Epithelial cell of prostate (primary cell): ENCODE measurements around the gene AGPAT4.
A peak's percentile ranks its signal among the peaks of the same experiment; 100 is the strongest.
"Not testable (repeated sequence)": the region's sequence is repeated elsewhere in the genome, so short reads cannot be mapped to it uniquely, and the experiment has no call there.

Source experiments
- DNase-seq: peaks from one replicate; pipeline ENCODE4 v3.0.0-alpha.2; 2011; ENCODE audit warnings: low read depth, low spot score
- H3K27ac ChIP-seq: fragments of 450-650 bp; 2 replicates; pipeline ENCODE4 v1.5.1; 2017; ENCODE audit warnings: mild to moderate bottlenecking

The AGPAT4 gene

DNA sequence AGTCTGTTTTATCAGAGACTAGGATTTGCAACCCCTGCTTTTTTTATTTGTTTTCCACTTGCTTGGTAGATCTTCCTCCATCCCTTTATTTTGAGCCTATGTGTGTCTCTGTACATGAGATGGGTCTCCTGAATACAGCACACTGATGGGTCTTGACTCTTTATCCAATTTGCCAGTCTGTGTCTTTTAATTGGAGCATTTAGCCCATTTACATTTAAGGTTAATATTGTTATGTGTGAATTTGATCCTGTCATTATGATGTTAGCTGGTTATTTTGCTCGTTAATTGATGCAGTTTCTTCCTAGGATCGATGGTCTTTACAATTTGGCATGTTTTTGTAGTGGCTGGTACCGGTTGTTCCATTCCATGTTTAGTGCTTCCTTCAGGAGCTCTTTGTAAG lies 97.4 kb downstream of the AGPAT4 start:
- H3K27ac ChIP-seq = not testable (repeated sequence)

GRCh38 chr6:161172769-161173168 lies 101.1 kb downstream of the AGPAT4 start:
- DNase-seq, H3K27ac ChIP-seq: not testable (repeated sequence)

More for the DNA sequence above, 97.4 kb downstream of the AGPAT4 start:
- DNase-seq = not testable (repeated sequence)

- DNase-seq = no peak
- no peak overlapping the region for H3K27ac ChIP-seq
Measured at GRCh38 chr6:161171207-161171606, 102.7 kb downstream of the AGPAT4 start.

GRCh38 chr6:161169696-161170095 lies 104.2 kb downstream of the AGPAT4 start:
- DNase-seq = no peak
- H3K27ac ChIP-seq = peak overlapping the region; percentile 22

- no peak for DNase-seq
- H3K27ac ChIP-seq = peak overlapping the region; percentile 22
Measured at GRCh38 chr6:161169035-161169434, 104.8 kb downstream of the AGPAT4 start.

- peak overlapping the region; percentile 22 for H3K27ac ChIP-seq
- peak; percentile 87 for DNase-seq
Measured at GRCh38 chr6:161168281-161168891, 105.5 kb downstream of the AGPAT4 start.

- no peak for DNase-seq
- no peak overlapping the region for H3K27ac ChIP-seq
Measured at GRCh38 chr6:161166677-161167076, 107.2 kb downstream of the AGPAT4 start.

DNA sequence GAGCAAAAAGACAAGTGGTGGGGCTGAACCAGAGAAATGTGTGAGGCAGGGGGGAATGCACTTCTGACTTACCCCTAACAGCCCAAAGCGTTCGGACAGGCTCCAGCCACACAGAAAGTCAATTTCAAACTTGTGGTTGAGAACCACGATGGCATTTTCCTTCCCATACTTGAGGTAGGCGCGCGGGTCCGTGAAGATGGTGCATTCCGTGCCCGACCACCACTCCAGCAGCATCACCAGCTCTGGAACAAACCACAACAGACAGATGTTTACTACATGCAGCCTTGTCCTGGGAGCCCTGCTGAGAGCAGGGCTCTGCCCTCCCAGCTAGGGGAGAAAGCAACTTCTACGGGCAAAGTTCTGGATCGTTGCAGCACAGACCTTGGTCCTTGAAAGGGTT lies 107.7 kb downstream of the AGPAT4 start:
- DNase-seq = no peak
- no peak overlapping the region for H3K27ac ChIP-seq

DNA sequence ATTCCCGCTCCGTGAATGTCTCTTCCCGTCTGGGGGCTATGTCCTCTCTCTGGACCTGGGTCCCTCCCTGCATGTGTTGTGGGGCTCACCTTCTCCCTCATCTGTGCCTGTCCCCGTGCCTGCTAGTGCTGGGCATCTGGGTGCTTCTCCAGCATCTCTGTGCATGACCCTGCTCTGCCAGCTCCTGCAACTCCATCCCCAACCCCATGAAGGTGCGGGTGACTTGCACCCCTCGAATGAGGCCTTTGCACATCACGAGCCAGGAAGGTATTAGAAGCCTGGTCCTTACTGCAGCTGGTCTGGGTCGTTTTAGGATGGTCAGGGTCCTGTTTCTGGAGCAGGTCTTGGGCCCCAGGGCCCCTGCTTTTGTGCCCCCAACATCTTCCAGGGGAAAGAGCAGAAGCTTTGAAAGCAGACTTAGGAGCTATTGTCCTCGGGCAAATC lies 109.7 kb downstream of the AGPAT4 start:
- no peak overlapping the region for H3K27ac ChIP-seq
- DNase-seq = no peak

GRCh38 chr6:161163466-161164181 lies 110.2 kb downstream of the AGPAT4 start:
- no peak for DNase-seq
- H3K27ac ChIP-seq = no peak overlapping the region

DNA sequence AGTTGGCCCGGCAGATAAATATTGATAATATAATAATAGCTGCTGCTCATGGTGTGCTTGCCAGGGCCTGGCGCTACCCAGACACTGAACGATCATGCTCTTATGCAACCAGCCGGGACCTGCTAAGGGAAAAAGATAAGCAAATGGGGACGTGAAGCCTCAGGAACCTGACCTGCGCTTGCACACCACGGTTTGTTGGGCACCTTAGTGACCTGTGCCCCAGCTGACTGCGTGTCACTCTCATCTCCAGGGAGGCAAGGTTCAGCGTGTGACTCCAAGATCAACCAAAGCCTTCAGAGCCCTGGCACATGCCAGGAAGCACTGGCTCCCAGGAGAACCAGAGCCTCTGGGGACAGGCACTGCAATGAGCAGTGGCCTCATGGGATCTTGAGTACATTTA lies 111.1 kb downstream of the AGPAT4 start:
- no peak for DNase-seq
- no peak overlapping the region for H3K27ac ChIP-seq

DNA sequence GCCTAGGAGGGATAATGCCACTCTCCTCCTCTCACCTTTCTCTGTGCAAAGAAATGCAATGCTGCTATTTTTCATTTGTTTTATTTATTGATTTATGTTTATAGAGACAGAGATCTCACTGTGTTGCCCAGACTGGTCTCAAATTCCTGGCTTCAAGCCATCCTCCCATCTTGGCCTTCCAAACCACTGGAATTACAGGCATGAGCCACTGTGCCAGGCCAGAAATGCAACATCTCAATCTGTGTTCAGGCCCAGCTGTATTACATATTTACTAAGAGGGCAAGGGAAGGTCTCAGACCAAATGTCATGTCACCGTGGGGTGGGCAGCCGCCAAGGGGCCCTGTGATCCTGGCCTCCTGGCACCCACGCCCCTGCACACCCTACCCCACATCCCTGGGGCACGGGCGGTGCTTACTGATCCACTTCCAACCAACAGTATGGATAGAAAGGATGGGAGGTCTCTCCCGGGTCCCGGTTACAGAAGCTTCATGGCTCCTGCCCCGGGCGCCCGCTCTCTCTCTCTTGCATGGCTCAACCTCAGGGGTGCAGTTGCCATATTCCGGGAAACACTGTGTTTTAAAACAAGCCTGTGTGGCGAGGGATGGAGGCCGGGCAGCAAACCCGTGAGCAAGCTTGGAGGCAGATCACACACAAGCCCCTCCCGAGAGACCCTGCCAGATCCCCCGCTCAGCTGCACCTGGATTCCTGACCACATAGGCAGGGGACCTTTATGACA lies 111.8 kb downstream of the AGPAT4 start:
- no peak for DNase-seq
- no peak overlapping the region for H3K27ac ChIP-seq

GRCh38 chr6:161161121-161161520 lies 112.7 kb downstream of the AGPAT4 start:
- no peak overlapping the region for H3K27ac ChIP-seq
- no peak for DNase-seq

DNA sequence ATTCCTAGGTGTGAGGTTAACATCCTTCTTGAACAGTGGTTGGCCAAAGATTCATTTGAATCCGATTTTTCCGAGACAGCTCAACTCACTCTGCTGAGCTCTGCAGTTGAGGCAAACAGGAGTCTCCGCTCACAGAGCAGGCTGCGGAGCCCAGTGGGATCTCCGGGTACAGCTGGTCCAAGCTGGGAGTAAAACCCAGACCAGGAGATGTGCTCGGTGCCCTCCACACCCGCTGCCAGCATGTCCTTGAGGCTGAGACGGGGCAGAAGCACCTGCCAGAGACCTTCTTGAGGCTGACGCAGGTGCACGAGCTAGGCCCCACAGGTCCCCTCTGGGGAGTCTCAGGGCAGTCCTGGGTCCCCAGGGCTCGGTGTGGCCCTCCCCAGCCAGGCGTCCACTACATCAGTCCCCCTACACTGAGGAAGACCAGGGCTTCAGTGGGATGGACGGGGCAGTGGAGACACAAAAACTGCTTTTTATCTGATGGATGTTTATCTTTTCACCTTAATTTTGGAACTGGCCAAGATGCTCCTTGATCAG lies 119.0 kb downstream of the AGPAT4 start:
- no peak for DNase-seq
- no peak overlapping the region for H3K27ac ChIP-seq

GRCh38 chr6:161153725-161154124 lies 120.1 kb downstream of the AGPAT4 start:
- no peak overlapping the region for H3K27ac ChIP-seq
- no peak for DNase-seq

DNA sequence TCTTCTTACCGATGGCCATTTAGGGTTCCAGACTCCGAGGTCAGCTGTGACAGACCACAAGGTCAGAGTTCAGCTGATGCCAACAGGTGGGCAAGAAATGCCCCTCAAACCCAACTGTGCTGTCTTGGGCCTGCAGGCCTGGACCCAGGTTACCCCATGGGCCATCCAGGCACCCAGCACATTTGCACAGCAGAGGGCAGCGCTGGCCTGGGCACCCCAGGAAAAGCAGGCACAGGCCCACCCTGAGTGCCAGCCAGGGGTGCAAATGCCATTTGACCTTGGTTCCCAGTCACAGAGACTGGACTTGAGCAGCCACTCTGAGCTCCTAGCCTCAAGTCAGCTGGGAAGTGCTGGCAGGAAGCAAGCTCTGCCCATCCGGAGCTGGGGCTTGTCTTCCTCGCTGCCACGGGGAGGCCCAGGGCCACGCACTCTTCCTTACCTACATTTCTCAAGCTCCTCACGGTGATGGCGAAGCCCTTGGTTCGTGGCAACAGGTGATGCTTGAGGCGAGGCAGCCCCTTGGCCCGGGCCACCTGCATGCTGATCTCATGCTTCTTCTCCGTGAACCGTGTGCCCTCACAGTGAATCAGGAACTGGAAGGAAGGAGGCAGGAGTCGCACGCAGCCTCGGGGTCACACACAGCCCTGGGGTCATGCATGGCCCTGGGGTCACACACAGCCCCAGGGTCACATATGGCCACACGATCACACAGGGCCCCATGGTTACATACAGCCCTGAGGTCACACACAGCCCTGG lies 120.8 kb downstream of the AGPAT4 start:
- H3K27ac ChIP-seq = no peak overlapping the region
- DNase-seq = no peak

DNA sequence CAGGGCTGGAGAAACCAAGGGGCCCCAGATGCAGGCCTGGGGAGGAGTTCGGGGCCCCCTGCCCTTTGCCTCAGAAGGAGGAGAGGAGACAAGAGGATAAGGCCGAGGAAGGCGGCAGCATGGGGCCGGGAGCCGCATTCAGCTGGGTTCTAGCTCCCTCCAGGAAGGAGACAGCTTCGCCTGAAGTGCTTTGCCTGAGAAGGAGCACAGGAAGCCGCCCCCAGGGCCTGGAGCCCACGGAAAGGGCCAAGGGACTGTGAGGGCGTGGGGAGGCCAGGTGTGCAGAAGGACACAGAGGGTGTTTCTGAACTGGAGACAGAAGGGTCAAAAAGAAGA lies 121.4 kb downstream of the AGPAT4 start:
- H3K27ac ChIP-seq = no peak overlapping the region
- DNase-seq = no peak

- no peak overlapping the region for H3K27ac ChIP-seq
- DNase-seq = no peak
Measured at GRCh38 chr6:161151660-161152526, 122.0 kb downstream of the AGPAT4 start.

GRCh38 chr6:161151059-161151645 lies 122.7 kb downstream of the AGPAT4 start:
- H3K27ac ChIP-seq = no peak overlapping the region
- no peak for DNase-seq
